ENCODE measurements around the gene CRYGS. TPM values are rescaled to one million over a fixed set of nuclear protein-coding genes. Genes with fewer than 3 reads are reported as not detected.
"Not testable (repeated sequence)": the region's sequence is repeated elsewhere in the genome, so short reads cannot be mapped to it uniquely, and the experiment has no call there.

CRYGS gene
- total RNA-seq, 1 experiment from 2014 or later = 3.2 TPM

GRCh38 chr3:186536883-186537844, 7.0 kb downstream of the CRYGS start:
- DNase-seq = no peak
- no peaks in the 10 kb centered on the region for H3K9me3 Mint-ChIP-seq (ENCODE audit: unreplicated experiment)
- no peaks in the 10 kb centered on the region for H3K27me3 Mint-ChIP-seq (ENCODE audit: insufficient read depth, unreplicated experiment)
- Histone ChIP-seq H3K4me1 (no peaks in the 10 kb centered on the region), H3K4me3 (ENCODE audit: low read depth, low read length) (no peak overlapping the region), H3K27me3 (replicated peaks; ENCODE audit: control insufficient read depth, insufficient read depth, low read length) (no peaks in the 10 kb centered on the region), H3K36me3 (ENCODE audit: control insufficient read depth, insufficient read depth, low read length) (no peaks in the 10 kb centered on the region), H3K9me3 (no peaks in the 10 kb centered on the region)
- no TSS peak for BruUV-seq (replicated peaks)
- H3K27ac Mint-ChIP-seq (ENCODE audit: unreplicated experiment) = no peak overlapping the region
- no peak for TF ChIP-seq CTCF (IDR thresholded peaks at IDR 0.05; ENCODE audit: insufficient read depth in 1 of 2, low read depth in 1 of 2, low read length in 1 of 2, severe bottlenecking in 1 of 2, unreplicated experiment in 1 of 2)
- no peaks in the 10 kb centered on the region for H3K36me3 Mint-ChIP-seq (ENCODE audit: insufficient read depth, unreplicated experiment)
- intact Hi-C loops (cut with micrococcal nuclease; ENCODE audit: unreplicated experiment) = no loop called here
- POLR2A ChIA-PET = no interaction called here
- CTCF ChIA-PET = interaction anchor here (0.6 to 1.3 kb wide), 3 partner anchors 15 to 554 kb away, joined by 3 read pairs; no protein-coding TSS in a partner anchor
- peaks cover 9% of the 10 kb centered on the region for H3K4me1 Mint-ChIP-seq (ENCODE audit: low read depth, unreplicated experiment)
- no peak overlapping the region for H3K4me3 Mint-ChIP-seq (ENCODE audit: unreplicated experiment)

DNA sequence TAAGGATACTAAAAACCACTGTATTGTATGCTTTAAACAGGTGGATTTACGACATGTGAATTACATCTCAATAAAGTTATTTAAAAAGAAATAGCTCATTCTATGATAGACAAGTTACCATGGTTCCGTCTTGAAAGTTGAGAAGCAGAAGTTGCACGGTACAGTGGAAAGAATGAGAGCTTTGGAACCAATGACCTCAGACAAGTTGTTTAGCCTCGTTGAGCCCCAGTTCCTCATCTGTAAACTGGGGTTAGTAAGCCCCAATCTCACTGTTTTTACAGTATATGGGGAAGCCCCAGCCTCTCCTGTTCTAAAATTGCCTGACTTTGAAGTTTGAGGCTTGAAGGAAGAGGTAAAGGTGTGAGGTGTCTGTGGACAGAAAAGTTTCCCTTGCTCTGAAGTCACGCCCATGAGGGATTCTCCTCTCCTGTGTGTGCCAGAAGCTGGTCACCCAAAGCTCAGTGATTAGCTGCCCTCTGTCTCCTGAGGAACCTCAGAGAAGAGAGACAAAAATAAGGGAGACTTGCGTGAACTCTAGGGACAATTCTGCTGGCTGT, 10.0 kb downstream of the CRYGS start:
- no peaks in the 10 kb centered on the region for H3K36me3 ChIP-seq (ENCODE audit: control insufficient read depth, insufficient read depth, low read length)
- TF ChIP-seq CTCF (IDR thresholded peaks at IDR 0.05; ENCODE audit: insufficient read depth in 1 of 2, low read depth in 1 of 2, low read length in 1 of 2, severe bottlenecking in 1 of 2, unreplicated experiment in 1 of 2) = no peak
- H3K4me3 Mint-ChIP-seq (ENCODE audit: unreplicated experiment) = no peak overlapping the region
- no TSS peak for BruUV-seq (replicated peaks)
- H3K9me3 Mint-ChIP-seq (ENCODE audit: unreplicated experiment) = peaks cover 1% of the 10 kb centered on the region
- H3K4me3 ChIP-seq (ENCODE audit: low read depth, low read length) = no peak overlapping the region
- ChIA-PET POLR2A (interaction anchor here (0.6 kb wide), 1 partner anchor 581 kb away, joined by 11 read pairs; no protein-coding TSS in a partner anchor), CTCF (interaction anchor here (0.6 to 1.1 kb wide), 2 partner anchors 275 to 277 kb away, joined by 3 to 9 read pairs; no protein-coding TSS in a partner anchor)
- no peaks in the 10 kb centered on the region for H3K9me3 ChIP-seq
- DNase-seq = no peak
- no peaks in the 10 kb centered on the region for H3K4me1 Mint-ChIP-seq (ENCODE audit: low read depth, unreplicated experiment)
- no peak overlapping the region for H3K27ac Mint-ChIP-seq (ENCODE audit: unreplicated experiment)
- intact Hi-C loops (cut with micrococcal nuclease; ENCODE audit: unreplicated experiment) = no loop called here
- H3K27me3 Mint-ChIP-seq (ENCODE audit: insufficient read depth, unreplicated experiment) = no peaks in the 10 kb centered on the region
- peaks cover 5% of the 10 kb centered on the region for H3K36me3 Mint-ChIP-seq (ENCODE audit: insufficient read depth, unreplicated experiment)
- H3K27me3 ChIP-seq (replicated peaks; ENCODE audit: control insufficient read depth, insufficient read depth, low read length) = no peaks in the 10 kb centered on the region
- no peaks in the 10 kb centered on the region for H3K4me1 ChIP-seq

- TF ChIP-seq CTCF (IDR thresholded peaks at IDR 0.05; ENCODE audit: insufficient read depth in 1 of 2, low read depth in 1 of 2, low read length in 1 of 2, severe bottlenecking in 1 of 2, unreplicated experiment in 1 of 2) = no peak
- ChIA-PET CTCF (no interaction called here), POLR2A (no interaction called here)
- intact Hi-C loops (cut with micrococcal nuclease; ENCODE audit: unreplicated experiment) = no loop called here
- Mint-ChIP-seq H3K27ac (ENCODE audit: unreplicated experiment) (no peak overlapping the region), H3K36me3 (ENCODE audit: insufficient read depth, unreplicated experiment) (peaks cover 5% of the 10 kb centered on the region), H3K4me3 (ENCODE audit: unreplicated experiment) (no peak overlapping the region), H3K4me1 (ENCODE audit: low read depth, unreplicated experiment) (no peaks in the 10 kb centered on the region), H3K9me3 (ENCODE audit: unreplicated experiment) (peaks cover 11% of the 10 kb centered on the region), H3K27me3 (ENCODE audit: insufficient read depth, unreplicated experiment) (no peaks in the 10 kb centered on the region)
- no peaks in the 10 kb centered on the region for H3K27me3 ChIP-seq (replicated peaks; ENCODE audit: control insufficient read depth, insufficient read depth, low read length)
- no TSS peak for BruUV-seq (replicated peaks)
- no peaks in the 10 kb centered on the region for H3K4me1 ChIP-seq
- no peak overlapping the region for H3K4me3 ChIP-seq (ENCODE audit: low read depth, low read length)
- no peaks in the 10 kb centered on the region for H3K36me3 ChIP-seq (ENCODE audit: control insufficient read depth, insufficient read depth, low read length)
- DNase-seq = no peak
- H3K9me3 ChIP-seq = no peaks in the 10 kb centered on the region
Observed at GRCh38 chr3:186532598-186533072, 11.5 kb downstream of the CRYGS start.

DNA sequence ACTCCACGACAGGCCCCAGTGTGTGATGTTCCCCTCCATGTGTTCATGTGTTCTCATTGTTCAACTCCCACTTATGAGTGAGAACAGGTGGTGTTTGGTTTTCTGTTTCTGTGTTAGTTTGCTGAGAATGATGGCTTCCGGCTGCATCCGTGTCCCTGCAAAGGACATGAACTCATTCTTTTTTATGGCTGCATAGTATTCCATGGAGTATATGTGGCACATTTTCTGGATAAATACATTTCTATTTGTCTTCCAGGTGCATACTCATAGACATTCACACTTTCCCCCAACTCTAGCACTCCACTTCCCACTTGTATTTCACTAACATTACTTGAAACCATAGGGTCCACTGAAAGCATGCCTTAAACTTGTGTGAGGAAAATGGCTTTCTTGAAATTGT, 12.5 kb downstream of the CRYGS start:
- H3K27me3 Mint-ChIP-seq (ENCODE audit: insufficient read depth, unreplicated experiment); DNase-seq; BruUV-seq (replicated peaks); H3K4me1 Mint-ChIP-seq (ENCODE audit: low read depth, unreplicated experiment); H3K9me3 ChIP-seq; H3K36me3 ChIP-seq (ENCODE audit: control insufficient read depth, insufficient read depth, low read length); POLR2A ChIA-PET; H3K27me3 ChIP-seq (replicated peaks; ENCODE audit: control insufficient read depth, insufficient read depth, low read length); H3K4me3 Mint-ChIP-seq (ENCODE audit: unreplicated experiment); intact Hi-C loops (cut with micrococcal nuclease; ENCODE audit: unreplicated experiment); H3K4me3 ChIP-seq (ENCODE audit: low read depth, low read length); H3K27ac Mint-ChIP-seq (ENCODE audit: unreplicated experiment); CTCF ChIA-PET; H3K36me3 Mint-ChIP-seq (ENCODE audit: insufficient read depth, unreplicated experiment); H3K4me1 ChIP-seq: not testable (repeated sequence)
- peaks cover 11% of the 10 kb centered on the region for H3K9me3 Mint-ChIP-seq (ENCODE audit: unreplicated experiment)
